Fibroblast of pulmonary artery (primary cell): Measurements from ENCODE around the gene TYK2.

Source experiments
- DNase-seq: peaks from one replicate; pipeline ENCODE4 v3.0.0-alpha.2; 2010; ENCODE audit warnings: low read depth
- H3K4me3 ChIP-seq: replicated peaks from 2 replicates; pipeline ENCODE4 v1.5.1; 2011; ENCODE audit warnings: low read depth, mild to moderate bottlenecking, control low read depth, low read length, moderate library complexity
- TF ChIP-seq, protein P1 (sequence below): IDR thresholded peaks from 2 replicates; pipeline ENCODE4 v1.5.1; 2011; ENCODE audit warnings: mild to moderate bottlenecking, control low read depth, low read length, inconsistent platforms; ENCODE audit errors: missing control alignments

Gene TYK2

DNA sequence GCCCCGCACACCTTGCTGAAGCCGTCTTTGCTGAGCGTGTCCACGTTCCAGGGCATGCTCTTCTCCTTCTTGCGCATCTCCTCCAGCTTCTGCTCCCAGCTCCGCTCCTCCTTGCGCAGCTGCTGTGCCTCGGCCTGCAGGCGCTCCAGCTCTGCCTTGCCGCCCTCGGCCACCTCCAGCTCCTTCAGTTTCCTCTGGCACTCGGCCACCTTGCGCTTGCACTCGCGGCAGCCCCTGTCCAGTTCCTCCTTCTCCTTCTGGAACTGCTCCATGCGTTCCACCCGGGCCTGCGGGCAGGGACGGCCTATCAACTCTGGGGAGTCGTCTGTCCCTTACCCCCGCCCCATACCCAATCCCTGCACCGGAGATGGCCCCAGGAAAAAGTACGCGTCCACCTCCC lies 15.5 kb upstream of the TYK2 start:
- TF ChIP-seq, protein P1, sequence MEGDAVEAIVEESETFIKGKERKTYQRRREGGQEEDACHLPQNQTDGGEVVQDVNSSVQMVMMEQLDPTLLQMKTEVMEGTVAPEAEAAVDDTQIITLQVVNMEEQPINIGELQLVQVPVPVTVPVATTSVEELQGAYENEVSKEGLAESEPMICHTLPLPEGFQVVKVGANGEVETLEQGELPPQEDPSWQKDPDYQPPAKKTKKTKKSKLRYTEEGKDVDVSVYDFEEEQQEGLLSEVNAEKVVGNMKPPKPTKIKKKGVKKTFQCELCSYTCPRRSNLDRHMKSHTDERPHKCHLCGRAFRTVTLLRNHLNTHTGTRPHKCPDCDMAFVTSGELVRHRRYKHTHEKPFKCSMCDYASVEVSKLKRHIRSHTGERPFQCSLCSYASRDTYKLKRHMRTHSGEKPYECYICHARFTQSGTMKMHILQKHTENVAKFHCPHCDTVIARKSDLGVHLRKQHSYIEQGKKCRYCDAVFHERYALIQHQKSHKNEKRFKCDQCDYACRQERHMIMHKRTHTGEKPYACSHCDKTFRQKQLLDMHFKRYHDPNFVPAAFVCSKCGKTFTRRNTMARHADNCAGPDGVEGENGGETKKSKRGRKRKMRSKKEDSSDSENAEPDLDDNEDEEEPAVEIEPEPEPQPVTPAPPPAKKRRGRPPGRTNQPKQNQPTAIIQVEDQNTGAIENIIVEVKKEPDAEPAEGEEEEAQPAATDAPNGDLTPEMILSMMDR: no peak
- H3K4me3 ChIP-seq: no peak overlapping the region
- no peak for DNase-seq

DNA sequence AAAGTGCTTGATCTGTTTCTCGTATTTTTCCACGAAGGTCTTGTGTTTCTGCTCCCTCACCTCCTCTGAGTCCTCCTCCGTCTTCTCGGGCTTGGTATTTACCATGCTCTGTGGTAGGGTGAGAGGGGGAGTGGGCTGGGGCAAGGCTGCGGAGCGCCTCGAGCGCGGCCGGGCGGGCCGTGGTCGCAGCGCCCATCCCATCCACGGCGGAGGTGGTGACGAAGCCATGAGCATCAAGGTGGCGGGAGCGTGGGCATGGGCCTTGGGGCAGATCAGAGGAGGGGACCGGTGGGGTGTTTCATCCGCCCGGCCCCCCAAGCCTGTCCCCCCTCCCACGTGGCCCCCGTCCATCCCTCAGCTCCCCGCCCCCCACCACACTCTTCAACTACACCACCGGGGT lies 15.1 kb upstream of the TYK2 start:
- DNase-seq: no peak
- TF ChIP-seq, protein P1: no peak
- no peak overlapping the region for H3K4me3 ChIP-seq

DNA sequence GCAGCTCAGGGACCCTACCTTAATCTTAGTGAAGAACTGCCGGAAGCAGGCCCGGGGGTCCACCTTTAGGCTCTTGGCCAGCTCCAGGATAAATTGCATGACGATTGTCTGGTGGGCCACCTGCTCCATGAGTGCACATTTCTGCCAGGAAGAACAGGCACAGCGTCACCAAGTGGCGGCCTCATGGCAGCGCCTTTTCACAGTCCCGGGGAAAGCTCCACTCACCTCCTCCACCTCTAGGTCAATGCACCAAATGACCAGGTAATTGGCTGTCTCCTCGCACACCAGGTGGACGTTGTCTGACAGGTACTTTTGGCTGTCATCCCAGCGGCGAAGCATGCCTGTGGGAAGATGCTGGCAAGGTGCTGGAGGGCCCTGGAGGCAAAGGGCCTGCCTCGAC lies 14.6 kb upstream of the TYK2 start:
- no peak for DNase-seq
- TF ChIP-seq, protein P1: no peak
- no peak overlapping the region for H3K4me3 ChIP-seq

DNA sequence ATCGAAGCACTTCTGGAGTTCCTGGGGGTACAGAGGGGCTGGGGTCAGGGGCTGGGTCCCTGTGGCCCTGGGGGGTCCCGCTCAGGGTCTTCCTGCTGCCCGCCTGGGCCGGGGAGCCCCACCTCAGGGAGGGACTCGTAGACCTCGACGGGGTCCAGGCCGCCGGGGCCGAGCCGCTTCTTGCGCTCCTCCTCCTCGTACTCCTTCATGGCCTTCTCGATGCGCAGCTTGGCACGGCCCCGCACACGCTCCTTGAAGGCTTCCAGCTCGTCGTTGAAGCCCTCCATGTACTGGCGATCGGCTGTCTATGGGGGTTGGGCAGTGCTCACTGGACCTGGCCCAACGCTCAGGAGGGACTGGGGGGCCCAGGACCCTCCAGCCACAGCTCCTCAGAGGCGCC lies 12.8 kb upstream of the TYK2 start:
- TF ChIP-seq, protein P1: no peak
- H3K4me3 ChIP-seq: no peak overlapping the region
- DNase-seq: no peak

DNA sequence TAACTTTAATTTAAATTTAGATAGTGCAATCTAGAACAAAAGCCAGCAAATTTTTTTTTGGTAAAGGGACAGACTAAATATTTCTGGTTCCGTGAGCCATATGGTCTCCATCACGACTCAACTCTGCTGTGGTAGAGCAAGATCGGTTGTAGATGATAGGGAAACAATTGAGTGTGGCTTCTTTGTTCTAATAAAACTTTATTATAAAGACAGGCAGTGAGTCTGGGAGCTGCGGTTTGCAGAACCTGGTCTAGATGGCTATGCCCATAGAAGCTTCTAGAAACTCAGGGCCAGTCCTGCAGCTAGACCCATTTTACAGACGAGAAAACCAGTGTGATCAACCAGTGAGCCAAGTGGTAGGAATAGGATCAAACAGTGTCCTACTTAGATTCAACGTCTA lies 11.7 kb upstream of the TYK2 start:
- H3K4me3 ChIP-seq: no peak overlapping the region
- DNase-seq: no peak
- TF ChIP-seq, protein P1: no peak

DNA sequence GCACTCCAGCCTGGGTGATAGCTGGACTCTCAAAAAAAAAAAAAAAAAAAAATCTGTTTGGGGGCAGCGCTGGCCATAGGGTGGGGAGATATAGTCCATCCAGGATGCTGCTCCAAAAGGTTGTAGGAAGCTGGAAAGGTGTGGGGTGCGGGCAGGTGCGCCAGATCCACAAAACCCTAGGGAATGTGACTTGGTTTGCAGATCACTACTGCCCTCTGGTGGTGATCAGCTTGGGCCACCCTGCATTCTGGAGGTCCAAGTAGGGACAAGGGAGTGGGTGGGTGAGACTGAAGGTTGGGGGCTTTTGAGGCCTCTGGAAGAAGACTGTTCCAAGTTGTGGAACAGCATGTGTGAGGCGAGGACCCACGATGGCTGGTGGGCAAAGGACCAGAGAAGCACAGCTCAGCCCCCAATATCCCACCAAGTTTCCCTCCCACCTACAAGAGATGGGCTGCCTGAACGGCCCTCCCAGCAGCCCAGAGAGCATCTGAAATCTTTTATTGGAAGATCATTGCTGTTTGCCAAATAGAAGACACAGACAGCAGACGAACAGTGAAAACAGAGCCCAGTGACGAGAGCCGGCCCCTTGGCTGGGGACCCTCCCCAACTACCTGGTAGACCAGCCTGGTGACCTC lies 10.4 kb upstream of the TYK2 start:
- TF ChIP-seq, protein P1: peak; percentile 94

DNA sequence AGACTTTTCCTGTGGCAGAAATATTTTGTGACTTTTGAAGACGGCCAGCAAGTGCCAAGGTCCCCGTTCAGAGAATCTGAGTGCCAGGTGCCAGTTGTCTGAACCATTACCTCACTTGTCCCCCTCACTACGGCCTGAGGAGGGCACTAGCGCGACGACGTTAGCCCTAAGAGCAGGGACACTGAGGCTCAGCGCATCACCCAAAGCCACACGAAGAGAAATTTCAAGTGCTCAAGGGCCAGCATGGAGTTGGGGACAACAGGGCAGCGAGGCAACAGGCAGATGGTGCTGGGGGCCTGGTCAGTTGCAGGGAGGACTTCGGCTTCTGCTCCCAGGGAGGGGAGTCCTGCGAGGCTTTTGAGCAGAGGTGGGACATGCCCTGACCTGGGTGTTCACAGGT lies 9.5 kb upstream of the TYK2 start:
- H3K4me3 ChIP-seq: no peak overlapping the region
- TF ChIP-seq, protein P1: peak; percentile 14
- DNase-seq: peak; percentile 18

More for the DNA sequence above, 10.4 kb upstream of the TYK2 start:
- peak; percentile 81 for DNase-seq
- no peak overlapping the region for H3K4me3 ChIP-seq
